IMR-90 (cell line): ENCODE data around the gene JMJD8.

ENCODE experiments used
- CEBPB ChIP-seq: IDR thresholded peaks from 2 replicates; pipeline ENCODE4 v1.6.1; 2012; ENCODE audit warnings: low read depth, low read length, improper control_type of control experiment
- CTCF ChIP-seq: conservative IDR thresholded peaks from 2 replicates; pipeline ENCODE4 v1.5.1; 2012; ENCODE audit warnings: mild to moderate bottlenecking, low read depth, low read length, improper control_type of control experiment
- ELK1 ChIP-seq: fragments of 150-350 bp; IDR thresholded peaks from 2 replicates; pipeline ENCODE4 v1.6.1; 2016; ENCODE audit warnings: low read depth, mild to moderate bottlenecking, low read length, moderate library complexity, borderline replicate concordance
- FOS ChIP-seq: fragments of 150-350 bp; IDR thresholded peaks from 2 replicates; pipeline ENCODE4 v1.6.1; 2016; ENCODE audit warnings: low read depth, low read length
- MAFK ChIP-seq: IDR thresholded peaks from 2 replicates; pipeline ENCODE4 v1.6.1; 2012; ENCODE audit warnings: low read depth, low read length, improper control_type of control experiment
- MXI1 ChIP-seq: IDR thresholded peaks from 2 replicates; pipeline ENCODE4 v1.6.1; 2012; ENCODE audit warnings: low read depth, mild to moderate bottlenecking, low read length, moderate library complexity, borderline replicate concordance
- NFE2L2 ChIP-seq: fragments of 150-350 bp; IDR thresholded peaks from 2 replicates; pipeline ENCODE4 v1.6.1; 2016; ENCODE audit warnings: low read depth, mild to moderate bottlenecking, low read length
- POLR2A ChIP-seq: IDR thresholded peaks from 2 replicates; pipeline ENCODE4 v1.6.1; 2012; ENCODE audit warnings: mild to moderate bottlenecking, low read depth, low read length
- RAD21 ChIP-seq: IDR thresholded peaks from 2 replicates; pipeline ENCODE4 v1.6.1; 2012; ENCODE audit warnings: low read length, improper control_type of control experiment
- RCOR1 ChIP-seq: IDR thresholded peaks from 2 replicates; pipeline ENCODE4 v1.6.1; 2012; ENCODE audit warnings: mild to moderate bottlenecking, low read length, improper control_type of control experiment; ENCODE audit not compliant: insufficient replicate concordance
- RFX5 ChIP-seq: IDR thresholded peaks from 2 replicates; pipeline ENCODE4 v1.8.0; 2012; ENCODE audit warnings: low read depth, mild to moderate bottlenecking, low read length, moderate library complexity
- SMC3 ChIP-seq: fragments of 150-350 bp; IDR thresholded peaks from 2 replicates; pipeline ENCODE4 v1.6.1; 2016; ENCODE audit warnings: low read depth, mild to moderate bottlenecking, antibody characterized with exemption, low read length, moderate library complexity
- USF2 ChIP-seq: fragments of 150-350 bp; IDR thresholded peaks from 2 replicates; pipeline ENCODE4 v1.6.1; 2017; ENCODE audit warnings: mild to moderate bottlenecking, antibody characterized with exemption, low read length, low read depth

- TF ChIP-seq CTCF (peak; percentile 16; the same call in 1 of the 2 replicates), MAFK (no peak), ELK1 (no peak), RAD21 (no peak), POLR2A (no peak), USF2 (no peak), RFX5 (no peak), SMC3 (no peak), FOS (no peak), CEBPB (no peak), RCOR1 (no peak), MXI1 (no peak), NFE2L2 (no peak)
Measured at GRCh38 chr16:680967-681745, 3.0 kb downstream of the JMJD8 start.
